K562 (cell line): ENCODE data around the gene TSC22D2. TPM values are rescaled to one million over a fixed set of nuclear protein-coding genes. Genes with fewer than 3 reads are reported as not detected.

Experiments
- DDX20 ChIP-seq: fragments of 450-650 bp; IDR thresholded peaks from 2 replicates; pipeline ENCODE4 v1.6.1; 2016; ENCODE audit warnings: missing genetic modification characterization, low read depth, mild to moderate bottlenecking, missing compliant biosample characterization, moderate library complexity
- EP400 ChIP-seq: fragments of 450-650 bp; IDR thresholded peaks from 2 replicates; pipeline ENCODE4 v1.6.1; 2017; ENCODE audit warnings: antibody characterized with exemption, mild to moderate bottlenecking, moderate library complexity
- FOXO4 ChIP-seq: fragments of 450-650 bp; formaldehyde crosslinking; IDR thresholded peaks from 2 replicates; pipeline ENCODE4 v1.4.0; 2020; ENCODE audit warnings: mild to moderate bottlenecking, moderate library complexity
- HLTF ChIP-seq: fragments of 450-650 bp; IDR thresholded peaks from 2 replicates; pipeline ENCODE4 v1.6.1; 2016
- MEF2A ChIP-seq: IDR thresholded peaks from 2 replicates; pipeline ENCODE4 v1.6.1; 2011; ENCODE audit warnings: low read depth, mild to moderate bottlenecking, low read length, moderate library complexity; ENCODE audit not compliant: control insufficient read depth
- MTF1 ChIP-seq: fragments of 250-450 bp; sonication (Bioruptor Pico); IDR thresholded peaks from 2 replicates; pipeline ENCODE4 v1.9.0; 2021; ENCODE audit warnings: moderate library complexity, mild to moderate bottlenecking, inconsistent platforms, borderline replicate concordance
- NBN ChIP-seq: fragments of 450-650 bp; IDR thresholded peaks from 2 replicates; pipeline ENCODE4 v1.6.1; 2016; ENCODE audit warnings: low read depth, mild to moderate bottlenecking
- NCOA2 ChIP-seq, 2 experiments: fragments of 450-650 bp; IDR thresholded peaks; 2 replicates each; pipeline ENCODE4 v1.6.1; 2018; ENCODE audit warnings: mild to moderate bottlenecking in 2 of 2, moderate library complexity in 1 of 2; ENCODE audit not compliant: partially characterized antibody in 2 of 2
- NFYB ChIP-seq: IDR thresholded peaks from 2 replicates; pipeline ENCODE4 v1.6.1; 2011; ENCODE audit warnings: mild to moderate bottlenecking, moderate library complexity; ENCODE audit not compliant: insufficient read length; ENCODE audit errors: extremely low read depth
- NR1H2 ChIP-seq: sonication (generic); formaldehyde crosslinking; IDR thresholded peaks from 2 replicates; pipeline ENCODE4 v1.4.0; 2020; ENCODE audit warnings: mild to moderate bottlenecking, missing genetic modification reagents
- PML ChIP-seq: IDR thresholded peaks from 2 replicates; pipeline ENCODE4 v1.6.1; 2012; ENCODE audit warnings: low read length, inconsistent platforms
- POLR3A ChIP-seq: IDR thresholded peaks from 2 replicates; pipeline ENCODE4 v1.6.1; 2011; ENCODE audit warnings: borderline replicate concordance, mild to moderate bottlenecking, moderate library complexity; ENCODE audit not compliant: insufficient read length, insufficient read depth; ENCODE audit errors: extremely low read depth
- RREB1 ChIP-seq: fragments of 250-450 bp; sonication (Bioruptor Pico); IDR thresholded peaks from 2 replicates; pipeline ENCODE4 v1.4.0; 2020
- SMARCA5 ChIP-seq: fragments of 450-650 bp; IDR thresholded peaks from 2 replicates; pipeline ENCODE4 v1.6.1; 2016
- SMARCC2 ChIP-seq: fragments of 450-650 bp; IDR thresholded peaks from 2 replicates; pipeline ENCODE4 v1.6.1; 2017; ENCODE audit warnings: antibody characterized with exemption, moderate library complexity, mild to moderate bottlenecking, low read depth
- USF2 ChIP-seq: sonication (generic); formaldehyde crosslinking; IDR thresholded peaks from 2 replicates; pipeline ENCODE4 v1.5.0; 2020; ENCODE audit warnings: missing genetic modification reagents
- ZBTB33 ChIP-seq: sonication (generic); formaldehyde crosslinking; IDR thresholded peaks from 2 replicates; pipeline ENCODE4 v1.8.1; 2023; ENCODE audit warnings: mild to moderate bottlenecking, missing genetic modification reagents
- ZNF282 ChIP-seq: sonication (generic); formaldehyde crosslinking; IDR thresholded peaks from 2 replicates; pipeline ENCODE4 v1.8.1; 2023; ENCODE audit warnings: missing genetic modification reagents
- ZNF311 ChIP-seq: fragments of 250-450 bp; sonication (Bioruptor Pico); IDR thresholded peaks from 2 replicates; pipeline ENCODE4 v1.4.0; 2020; ENCODE audit warnings: mild to moderate bottlenecking, moderate library complexity
- ZNF668 ChIP-seq: fragments of 250-450 bp; sonication (Bioruptor Pico); IDR thresholded peaks from 2 replicates; pipeline ENCODE4 v1.8.0; 2022; ENCODE audit warnings: mild to moderate bottlenecking, inconsistent platforms
- polyA plus RNA-seq, 8 experiments: library from polyadenylated mRNA; depleted of rRNA in 4 of 8; stranded (reverse) in 5 of 8; unstranded in 3 of 8; fragments of >200 nt; fragmentation: Nextera tagmentation in 2 of 8; fragmentation: Illumina TruSeq in 1 of 8; extraction: Ambion mirVana in 2 of 8; extraction: Trizol in 1 of 8; gene quantifications; 2 replicates each; pipeline versions ENCODE4 v1.2.1 to v1.2.3, GENCODE V29; 2011 to 2014; ENCODE audit warnings: inconsistent platforms in 1 of 8, missing spikeins in 1 of 8
- total RNA-seq, 7 experiments: library from RNA; depleted of rRNA in 6 of 7; stranded (reverse); fragments of >200 nt in 6 of 7; fragmentation: Illumina TruSeq in 2 of 7; extraction: Trizol in 2 of 7; gene quantifications; 2 replicates each; pipeline versions ENCODE4 v1.2.1 to v1.2.3, GENCODE V29; 2011 to 2021; ENCODE audit warnings: low replicate concordance in 1 of 7

TSC22D2 gene
- total and polyA plus RNA-seq, 9 of the 15 experiments (the other 6 are each of a cell fraction or from before 2014, with no cell fraction given), result 5.5 to 44.0 (median 19.3) TPM

- TF ChIP-seq FOXO4 (CRISPR knock-in tag) (no peak), SMARCC2 (no peak), HLTF (0 out of 2 replicates have a peak, but pooled peaks have one; percentile 38), ZNF282 (no peak), ZNF311 (CRISPR knock-in tag) (no peak), POLR3A (no peak), USF2 (CRISPR knock-in tag) (no peak), NFYB (no peak), ZNF668 (CRISPR knock-in tag) (no peak), MTF1 (CRISPR knock-in tag) (no peak), DDX20 (no peak), EP400 (peak; percentile 46; the same call in 1 of the 2 replicates), NR1H2 (CRISPR knock-in tag) (0 out of 2 replicates have a peak, but pooled peaks have one; percentile 24), NCOA2 (IDR thresholded peaks at IDR 0.05; ENCODE audit: partially characterized antibody in 2 of 2) (peak in 1 of 2 experiments; percentile 13), MEF2A (no peak), NBN (peak; percentile 56; the same call in 1 of the 2 replicates), RREB1 (CRISPR knock-in tag) (no peak), PML (no peak), SMARCA5 (no peak; the same call in 1 of the 2 replicates), ZBTB33 (CRISPR knock-in tag) (no peak)
These were observed 87.1 kb downstream of the TSC22D2 start (continued) for GRCh38 chr3:150495149-150495548.
